Common myeloid progenitor, CD34-positive (primary cell): ENCODE data around the gene CCND3.
A peak's percentile ranks its signal among the peaks of the same experiment; 100 is the strongest.

ENCODE experiments used
- CTCF ChIA-PET: fragments of 350-600 bp; sonication (Branson Sonifier 250); formaldehyde crosslinking; loops from one replicate; lab custom pipeline; 2021; ENCODE audit warnings: antibody characterized with exemption; lab: Charles Lee
- POLR2A ChIA-PET: fragments of 350-600 bp; sonication (Branson Sonifier 250); formaldehyde crosslinking; loops from one replicate; lab custom pipeline; 2021; ENCODE audit warnings: antibody characterized with exemption; lab: Charles Lee
- DNase-seq, 3 donors: peaks; one replicate each; pipeline versions ENCODE4 v3.0.0 to v3.0.0-alpha.2; 2013
- H3K27ac ChIP-seq, 2 experiments: 1 replicate in 1 of 2; 2 replicates in 1 of 2; pipeline ENCODE4 v1.7.0; 2013; ENCODE audit warnings: inconsistent platforms in 2 of 2, low read length in 2 of 2, mild to moderate bottlenecking in 2 of 2, low read depth in 1 of 2, moderate library complexity in 1 of 2; ENCODE audit not compliant: severe bottlenecking in 2 of 2, insufficient read depth in 1 of 2, poor library complexity in 1 of 2
- H3K27me3 ChIP-seq, 5 experiments: replicated peaks in 2 of 5; 1 replicate in 3 of 5; 2 replicates in 2 of 5; pipeline versions ENCODE4 v1.6.1 to v1.7.0; 2013; ENCODE audit warnings: low read length in 4 of 5, mild to moderate bottlenecking in 2 of 5, moderate library complexity in 2 of 5, inconsistent platforms in 1 of 5; ENCODE audit not compliant: insufficient read depth in 5 of 5, control insufficient read depth in 4 of 5
- H3K36me3 ChIP-seq, 4 experiments: 1 replicate in 2 of 4; 2 replicates in 2 of 4; pipeline versions ENCODE4 v1.6.1 to v1.7.0; 2013; ENCODE audit warnings: low read length in 3 of 4, control low read depth in 1 of 4, mild to moderate bottlenecking in 1 of 4; ENCODE audit not compliant: control insufficient read depth in 4 of 4, insufficient read depth in 4 of 4
- H3K4me1 ChIP-seq, 4 experiments: 1 replicate in 3 of 4; 2 replicates in 1 of 4; pipeline versions ENCODE4 v1.6.1 to v1.7.1; 2013; ENCODE audit warnings: low read length in 3 of 4, mild to moderate bottlenecking in 3 of 4, control low read depth in 1 of 4, inconsistent platforms in 1 of 4, moderate library complexity in 1 of 4; ENCODE audit not compliant: control insufficient read depth in 4 of 4, insufficient read depth in 4 of 4; ENCODE audit errors: control extremely low read depth in 1 of 4
- H3K4me3 ChIP-seq, 7 experiments: 1 replicate in 4 of 7; 2 replicates in 3 of 7; pipeline versions ENCODE4 v1.5.1 to v1.7.0; 2013; ENCODE audit warnings: mild to moderate bottlenecking in 7 of 7, low read length in 6 of 7, moderate library complexity in 6 of 7, inconsistent platforms in 2 of 7, low read depth in 2 of 7, control low read depth in 1 of 7; ENCODE audit not compliant: insufficient read depth in 4 of 7, control insufficient read depth in 1 of 7; ENCODE audit errors: extremely low read depth in 1 of 7
- H3K9me3 ChIP-seq, 5 experiments: 1 replicate in 4 of 5; 2 replicates in 1 of 5; pipeline versions ENCODE4 v1.6.1 to v1.7.1; 2013; ENCODE audit warnings: low read length in 4 of 5, mild to moderate bottlenecking in 2 of 5, inconsistent platforms in 1 of 5, low read depth in 1 of 5, moderate library complexity in 1 of 5; ENCODE audit not compliant: control insufficient read depth in 4 of 5, insufficient read depth in 2 of 5; ENCODE audit errors: control extremely low read depth in 1 of 5
- WGBS: methylation state at CpG from one replicate; pipeline ENCODE4 v1.1.5; 2013; ENCODE audit not compliant: insufficient coverage; 5-methylcytosine and 5-hydroxymethylcytosine counted together

Gene CCND3

DNA sequence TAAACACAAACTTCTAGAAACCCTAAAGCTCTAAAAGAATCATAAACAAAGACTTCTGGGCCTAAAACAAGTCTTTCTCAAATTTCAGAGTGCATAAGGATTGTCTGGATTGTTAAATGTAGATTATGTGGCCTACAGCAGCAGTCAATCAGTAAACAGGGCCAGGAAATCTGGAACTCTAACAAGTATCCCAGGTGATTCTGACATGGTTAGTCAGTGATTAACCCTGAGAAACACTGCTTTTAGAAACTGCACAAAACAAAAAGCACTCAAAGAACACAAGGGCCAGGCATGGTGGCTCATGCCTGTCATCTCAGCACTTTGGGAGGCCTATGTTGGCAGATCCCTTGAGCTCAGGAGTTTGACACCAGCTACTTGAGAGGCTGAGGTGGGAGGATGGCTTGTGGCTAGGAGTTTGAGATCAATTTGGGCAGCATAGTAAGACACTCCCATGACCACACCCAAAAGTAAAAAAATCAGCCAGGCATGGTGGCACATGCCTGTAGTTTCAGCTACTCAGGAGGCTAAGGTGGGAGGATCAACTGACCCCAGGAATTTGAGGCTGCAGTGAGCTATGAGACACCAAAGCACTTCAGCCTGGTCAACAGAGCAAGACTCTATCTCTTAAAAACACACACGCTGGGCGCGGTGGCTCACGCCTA is 26.6 kb downstream of the CCND3 start:
- Histone ChIP-seq H3K4me1 (peaks cover 0 to 12% (median 6%) of the 10 kb centered on the region in 4 experiments), H3K27ac (no peak overlapping the region), H3K4me3 (no peak overlapping the region), H3K36me3 (peaks cover 15 to 41% (median 28%) of the 10 kb centered on the region in 4 experiments), H3K27me3 (no peaks in the 10 kb centered on the region), H3K9me3 (no peaks in the 10 kb centered on the region)
- WGBS: no CpG with 5 or more reads among the region's 4 CpGs
- no peak for DNase-seq
- POLR2A ChIA-PET: no interaction called here
- CTCF ChIA-PET: interaction anchor here (0.9 to 1.7 kb wide), 4 partner anchors 10 to 19 kb away, joined by 3 to 7 read pairs (median 3); no protein-coding TSS in a partner anchor

DNA sequence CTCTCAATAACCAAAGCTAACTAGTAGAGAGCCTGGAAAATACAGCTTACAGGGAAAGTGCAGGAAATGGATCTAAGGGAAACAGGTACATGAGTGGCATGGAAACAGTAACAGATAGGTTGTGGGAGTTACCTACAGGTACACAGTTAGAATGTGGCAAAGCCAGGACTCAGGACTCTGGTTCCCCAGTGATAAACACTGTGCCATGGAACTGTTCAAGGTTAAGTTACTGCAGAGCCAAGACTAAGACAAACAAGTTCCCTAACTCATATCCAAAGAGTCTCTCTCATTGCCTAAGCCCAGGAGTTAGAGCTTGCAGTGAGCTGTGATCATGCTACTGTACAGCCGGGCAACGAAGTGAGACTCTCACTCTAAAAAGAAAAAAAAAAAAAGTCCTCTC is 27.3 kb downstream of the CCND3 start:
- Histone ChIP-seq H3K4me3 (no peak overlapping the region), H3K27ac (no peak overlapping the region), H3K27me3 (no peaks in the 10 kb centered on the region), H3K36me3 (peaks cover 17 to 45% (median 30%) of the 10 kb centered on the region in 4 experiments), H3K4me1 (peaks cover 0 to 6% (median under 1%) of the 10 kb centered on the region in 4 experiments), H3K9me3 (no peaks in the 10 kb centered on the region)
- ChIA-PET POLR2A (interaction anchor here (0.7 kb wide), 1 partner anchor 86 kb away, joined by 3 read pairs; no protein-coding TSS in a partner anchor), CTCF (interaction anchor here (0.9 to 1.7 kb wide), 6 partner anchors 9 to 127 kb away, joined by 3 to 7 read pairs (median 3); partner anchors contain the start of gene TOMM6)
- no CpG with 5 or more reads among the region's 2 CpGs for WGBS
- no peak for DNase-seq

DNA sequence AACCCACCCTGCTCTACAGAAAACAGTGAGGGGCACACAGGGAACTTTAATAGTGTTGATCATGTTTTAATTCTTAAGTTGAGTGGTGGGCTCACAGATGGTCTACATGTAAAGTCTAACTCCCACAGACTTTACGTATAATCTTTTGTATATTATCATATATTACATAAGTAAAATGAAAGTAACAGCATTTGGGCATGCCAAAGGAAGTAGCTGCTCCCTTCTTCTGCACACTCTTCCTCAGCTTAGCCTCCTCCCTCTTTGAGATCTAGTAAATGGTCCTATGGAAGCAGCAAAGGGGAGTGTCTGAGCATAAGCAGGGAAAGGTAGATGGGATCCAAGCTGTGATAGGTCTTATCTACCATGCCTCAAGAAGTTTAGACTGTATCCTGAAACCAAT is 31.9 kb downstream of the CCND3 start:
- CTCF ChIA-PET: interaction anchor here (0.6 to 1.3 kb wide), 2 partner anchors 23 to 27 kb away, joined by 3 to 4 read pairs; no protein-coding TSS in a partner anchor
- Histone ChIP-seq H3K4me3 (no peak overlapping the region), H3K27ac (no peak overlapping the region), H3K27me3 (no peaks in the 10 kb centered on the region), H3K9me3 (no peaks in the 10 kb centered on the region), H3K36me3 (peaks cover 34 to 69% (median 45%) of the 10 kb centered on the region in 4 experiments), H3K4me1 (no peaks in the 10 kb centered on the region)
- POLR2A ChIA-PET: no interaction called here
- no peak for DNase-seq
- WGBS: no CpG with 5 or more reads among the region's 1 CpG

DNA sequence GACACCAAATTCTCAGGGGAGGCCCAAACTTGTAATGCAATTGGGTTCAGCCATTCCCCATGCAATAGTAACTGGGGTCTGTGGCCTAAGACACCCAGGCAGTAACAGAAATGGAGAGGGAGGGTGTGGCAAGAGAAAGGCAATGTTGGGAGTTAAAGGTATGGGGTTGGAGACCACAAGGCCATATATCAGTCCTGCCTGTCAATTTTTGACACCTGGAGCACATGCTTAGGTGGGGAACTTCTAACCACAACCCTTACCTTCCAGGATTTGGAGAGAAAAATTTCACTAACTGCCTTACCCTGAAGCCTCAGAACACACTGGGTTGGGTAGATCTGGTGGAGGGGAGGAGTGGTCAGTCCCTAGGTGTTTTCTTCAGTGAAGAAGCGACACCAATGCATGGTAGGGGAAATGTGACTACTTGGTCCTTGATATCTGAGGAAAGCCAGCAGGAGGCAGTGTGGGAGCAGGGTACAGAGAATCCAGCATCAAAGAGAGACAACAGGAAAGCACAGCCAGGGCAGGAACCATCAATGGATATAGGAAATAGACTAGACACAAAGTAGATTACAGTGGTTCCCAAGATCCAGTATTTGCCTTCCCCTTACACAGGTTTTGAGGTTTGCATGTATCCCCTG is 39.6 kb downstream of the CCND3 start:
- POLR2A ChIA-PET: no interaction called here
- H3K9me3 ChIP-seq: no peaks in the 10 kb centered on the region
- DNase-seq: peak; percentile 41 to 67 (median 44)
- H3K27ac ChIP-seq: no peak overlapping the region
- WGBS: 89% methylated on average over 1 of the region's 1 CpG
- peaks cover 11 to 25% (median 19%) of the 10 kb centered on the region in 4 experiments for H3K36me3 ChIP-seq
- CTCF ChIA-PET: interaction anchor here (1.1 to 1.5 kb wide), 3 partner anchors 141 to 143 kb away, joined by 4 to 6 read pairs (median 4); no protein-coding TSS in a partner anchor
- no peak overlapping the region for H3K4me3 ChIP-seq
- peaks cover 0 to 2% (median 0%) of the 10 kb centered on the region in 4 experiments for H3K4me1 ChIP-seq
- no peaks in the 10 kb centered on the region for H3K27me3 ChIP-seq

DNA sequence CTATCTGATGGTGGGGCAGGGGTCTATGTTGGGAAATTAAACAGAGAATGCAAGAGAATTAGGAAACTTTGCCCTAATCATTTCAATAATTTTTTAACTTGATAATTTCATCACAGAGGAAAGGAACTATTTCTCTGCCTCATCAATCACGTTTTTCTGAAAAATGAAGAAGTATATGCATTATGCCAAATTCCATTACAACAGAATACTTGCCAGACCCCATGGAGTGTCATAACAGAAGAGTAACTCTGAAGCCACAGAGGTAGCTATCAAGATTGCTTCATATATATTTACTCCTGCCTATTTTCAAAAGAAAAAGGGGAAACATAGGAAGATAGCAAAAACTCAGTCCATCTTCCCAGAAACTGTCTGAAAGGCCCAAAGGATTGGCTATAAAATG is 40.7 kb downstream of the CCND3 start:
- DNase-seq: no peak
- POLR2A ChIA-PET: no interaction called here
- WGBS: no CpG with 5 or more reads among the region's 1 CpG

DNA sequence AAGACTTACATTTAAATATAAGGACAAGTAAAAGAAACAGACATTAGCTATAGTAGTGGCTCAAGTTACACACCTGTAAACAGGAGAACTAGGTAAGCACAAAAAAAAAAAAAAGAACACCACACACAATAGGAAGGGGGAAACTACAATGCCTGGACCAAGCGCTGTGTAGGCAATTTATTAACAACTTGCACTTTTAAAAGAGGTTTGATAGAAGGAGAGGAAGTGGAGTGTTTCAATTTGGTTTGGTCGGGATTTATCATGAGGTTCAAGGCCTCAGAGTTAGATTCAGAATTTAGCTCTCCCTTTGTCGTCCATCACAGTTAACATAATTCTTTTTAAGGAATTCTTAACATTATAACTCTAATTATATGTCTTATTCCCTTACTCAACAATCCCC is 45.3 kb downstream of the CCND3 start:
- H3K9me3 ChIP-seq: no peaks in the 10 kb centered on the region
- ChIA-PET CTCF (interaction anchor here (1.2 to 1.6 kb wide), 5 partner anchors 11 to 154 kb away, joined by 3 to 6 read pairs (median 4); partner anchors contain the start of gene TAF8), POLR2A (interaction anchor here (0.5 to 1.3 kb wide), 3 partner anchors 25 to 50 kb away, joined by 3 to 4 read pairs (median 3); partner anchors contain the start of genes BYSL and MED20)
- peaks cover 11 to 30% (median 25%) of the 10 kb centered on the region in 4 experiments for H3K4me1 ChIP-seq
- no peak for DNase-seq
- WGBS: no CpG with 5 or more reads among the region's 3 CpGs
- no peaks in the 10 kb centered on the region for H3K27me3 ChIP-seq
- H3K27ac ChIP-seq: peak overlapping the region; percentile 89 to 96
- H3K4me3 ChIP-seq: peak overlapping the region in 6 of 7 experiments; percentile 79 to 94 (median 88)
- H3K36me3 ChIP-seq: peaks cover 0 to 3% (median 0%) of the 10 kb centered on the region in 4 experiments

More for the DNA sequence above, 40.7 kb downstream of the CCND3 start:
- Histone ChIP-seq H3K4me3 (no peak overlapping the region), H3K27me3 (no peaks in the 10 kb centered on the region), H3K27ac (no peak overlapping the region), H3K4me1 (peaks cover 6 to 12% (median 9%) of the 10 kb centered on the region in 4 experiments), H3K9me3 (no peaks in the 10 kb centered on the region), H3K36me3 (peaks cover 6 to 14% (median 9%) of the 10 kb centered on the region in 4 experiments)
- CTCF ChIA-PET: interaction anchor here (0.8 to 1.9 kb wide), 6 partner anchors 21 to 143 kb away, joined by 3 to 6 read pairs (median 3); no protein-coding TSS in a partner anchor
